GM23338 (cell line): ENCODE results near the gene CNTN5. TPM values are rescaled to one million over a fixed set of nuclear protein-coding genes. Genes with fewer than 3 reads are reported as not detected.

Experiments used
- ATAC-seq: fragments of 200-7000 bp; cut with Tn5 transposase; 3 replicates; pipeline ENCODE4 v1.9.1; 2020
- DNase-seq: peaks from one replicate; pipeline ENCODE4 v3.0.0-alpha.2; 2015; ENCODE audit warnings: low spot score
- H2AFZ ChIP-seq: fragments of 200-600 bp; sonication (generic); 2 replicates; pipeline ENCODE4 v1.8.0; 2016; ENCODE audit warnings: antibody characterized with exemption, mild to moderate bottlenecking, moderate library complexity
- H3F3A ChIP-seq: fragments of 200-600 bp; sonication (generic); replicated peaks from 2 replicates; pipeline ENCODE4 v1.8.0; 2017; ENCODE audit warnings: antibody characterized with exemption, mixed run types, low read depth
- H3K27ac ChIP-seq: fragments of 200-600 bp; sonication (generic); 2 replicates; pipeline ENCODE4 v1.6.1; 2016; ENCODE audit warnings: low read depth
- H3K27me3 ChIP-seq: fragments of 200-600 bp; sonication (generic); 2 replicates; pipeline ENCODE4 v1.8.0; 2016; ENCODE audit warnings: mild to moderate bottlenecking, mixed run types, moderate library complexity; ENCODE audit not compliant: insufficient read depth
- H3K36me3 ChIP-seq: fragments of 200-600 bp; sonication (generic); 2 replicates; pipeline ENCODE4 v1.8.0; 2016; ENCODE audit warnings: mild to moderate bottlenecking; ENCODE audit not compliant: insufficient read depth
- H3K4me1 ChIP-seq: fragments of 200-600 bp; sonication (generic); 2 replicates; pipeline ENCODE4 v1.8.0; 2016; ENCODE audit warnings: mild to moderate bottlenecking, moderate library complexity; ENCODE audit not compliant: insufficient read depth
- H3K4me2 ChIP-seq: fragments of 200-600 bp; sonication (generic); 2 replicates; pipeline ENCODE4 v1.7.1; 2017; ENCODE audit warnings: mixed run types
- H3K4me3 ChIP-seq: fragments of 200-600 bp; sonication (generic); 2 replicates; pipeline ENCODE4 v1.6.1; 2016; ENCODE audit warnings: mixed run types
- H3K79me2 ChIP-seq: fragments of 200-600 bp; sonication (generic); replicated peaks from 2 replicates; pipeline ENCODE4 v1.8.0; 2017; ENCODE audit warnings: mild to moderate bottlenecking; ENCODE audit not compliant: insufficient read depth
- H3K9me2 ChIP-seq: fragments of 200-600 bp; sonication (generic); 2 replicates; pipeline ENCODE4 v1.8.0; 2017; ENCODE audit not compliant: insufficient read depth
- H4K20me1 ChIP-seq: fragments of 200-600 bp; sonication (generic); replicated peaks from 2 replicates; pipeline ENCODE4 v1.8.0; 2017; ENCODE audit warnings: mild to moderate bottlenecking; ENCODE audit not compliant: insufficient read depth
- H3K27ac Mint-ChIP-seq: 2 replicates; pipeline ENCODE4 v1.8.0; 2020; ENCODE audit warnings: inconsistent platforms, mild to moderate bottlenecking, moderate library complexity, mixed read lengths
- H3K27me3 Mint-ChIP-seq: 3 replicates; pipeline ENCODE4 v1.8.0; 2022; ENCODE audit warnings: low read depth, mild to moderate bottlenecking, moderate library complexity, mixed read lengths, inconsistent platforms; ENCODE audit not compliant: insufficient read depth, poor library complexity
- H3K36me3 Mint-ChIP-seq: 3 replicates; pipeline ENCODE4 v1.8.0; 2021; ENCODE audit warnings: low read depth, mild to moderate bottlenecking, inconsistent platforms, moderate library complexity, mixed read lengths
- H3K4me1 Mint-ChIP-seq: 3 replicates; pipeline ENCODE4 v1.8.0; 2020; ENCODE audit warnings: mild to moderate bottlenecking, inconsistent platforms, mixed read lengths
- H3K4me3 Mint-ChIP-seq: 3 replicates; pipeline ENCODE4 v1.8.0; 2021; ENCODE audit warnings: moderate library complexity, mild to moderate bottlenecking, inconsistent platforms, mixed read lengths
- H3K9me3 Mint-ChIP-seq: 3 replicates; pipeline ENCODE4 v1.8.0; 2020; ENCODE audit warnings: moderate library complexity, mild to moderate bottlenecking, inconsistent platforms, mixed read lengths
- CREB1 ChIP-seq: fragments of 250-450 bp; sonication (Bioruptor Pico); IDR thresholded peaks from 2 replicates; pipeline ENCODE4 v1.5.0; 2020; ENCODE audit warnings: low read depth, mild to moderate bottlenecking, moderate library complexity
- CTCF ChIP-seq, 2 experiments: fragments of 200-600 bp in 1 of 2; sonication (generic) in 1 of 2; conservative IDR thresholded peaks; 2 replicates each; pipeline versions ENCODE4 v1.5.1 to v1.6.1; 2016 to 2017; ENCODE audit warnings: antibody characterized with exemption in 2 of 2, low read depth in 2 of 2, mild to moderate bottlenecking in 2 of 2, moderate library complexity in 1 of 2
- ETS1 ChIP-seq: IDR thresholded peaks from 2 replicates; pipeline ENCODE4 v1.6.1; 2016; ENCODE audit warnings: antibody characterized with exemption
- EZH2 ChIP-seq: fragments of 200-600 bp; sonication (generic); IDR thresholded peaks from one replicate; pipeline ENCODE4 v1.8.0; 2017; ENCODE audit warnings: antibody characterized with exemption, mild to moderate bottlenecking, low read depth; ENCODE audit not compliant: unreplicated experiment
- JUNB ChIP-seq: IDR thresholded peaks from one replicate; pipeline ENCODE4 v1.6.1; 2016; ENCODE audit warnings: antibody characterized with exemption; ENCODE audit not compliant: unreplicated experiment
- NANOG ChIP-seq: IDR thresholded peaks from 2 replicates; pipeline ENCODE4 v1.6.1; 2016; ENCODE audit warnings: antibody characterized with exemption, borderline replicate concordance
- POLR2AphosphoS5 ChIP-seq: IDR thresholded peaks from 2 replicates; pipeline ENCODE4 v1.6.1; 2016; ENCODE audit warnings: antibody characterized with exemption, low read depth
- REST ChIP-seq: IDR thresholded peaks from one replicate; pipeline ENCODE4 v1.6.1; 2018; ENCODE audit warnings: antibody characterized with exemption; ENCODE audit not compliant: unreplicated experiment
- STAT1 ChIP-seq: IDR thresholded peaks from one replicate; pipeline ENCODE4 v1.6.1; 2016; ENCODE audit warnings: antibody characterized with exemption; ENCODE audit not compliant: unreplicated experiment
- ZNF114 ChIP-seq: fragments of 250-450 bp; sonication (Bioruptor Pico); IDR thresholded peaks from 2 replicates; pipeline ENCODE4 v1.5.0; 2020; ENCODE audit warnings: mild to moderate bottlenecking, moderate library complexity
- ZNF462 ChIP-seq: fragments of 250-450 bp; sonication (Bioruptor Pico); IDR thresholded peaks from 2 replicates; pipeline ENCODE4 v1.5.0; 2020; ENCODE audit warnings: mild to moderate bottlenecking, moderate library complexity
- polyA plus RNA-seq: library from polyadenylated mRNA; unstranded; fragments of >200 nt; fragmentation: Nextera tagmentation; extraction: Ambion mirVana; gene quantifications from 2 replicates; pipeline ENCODE4 v1.2.1, GENCODE V29; 2016
- total RNA-seq: library from RNA; depleted of rRNA; stranded (reverse); fragments of >200 nt; shearing (Covaris generic); gene quantifications from 2 replicates; pipeline ENCODE4 v1.2.3, GENCODE V29; 2014

CNTN5 gene
- total and polyA plus RNA-seq, 2 experiments from 2014 or later, result not detected

GRCh38 chr11:99489581-99489980 lies 468.8 kb downstream of the CNTN5 start (continued):
- no peak for TF ChIP-seq CTCF (conservative IDR thresholded peaks at IDR 0.05; ENCODE audit: low read depth in 2 of 2)
- TF ChIP-seq REST, result no peak
- TF ChIP-seq JUNB, result no peak
- TF ChIP-seq NANOG, result no peak
- no peak for TF ChIP-seq STAT1
- TF ChIP-seq CREB1, result no peak

- Mint-ChIP-seq H3K4me1 (peaks cover 2% of the 10 kb centered on the region; the same call in 1 of the 3 replicates), H3K9me3 (no peaks in the 10 kb centered on the region), H3K36me3 (no peaks in the 10 kb centered on the region), H3K27me3 (no peaks in the 10 kb centered on the region), H3K4me3 (no peak overlapping the region), H3K27ac (no peak overlapping the region)
- no peaks in the 10 kb centered on the region for H4K20me1 ChIP-seq
- ATAC-seq (no peak), DNase-seq (no peak)
- H3K9me2 ChIP-seq, result peaks cover 8% of the 10 kb centered on the region; the same call in 1 of the 2 replicates
- H3K79me2 ChIP-seq, result no peaks in the 10 kb centered on the region
- no peaks in the 10 kb centered on the region for H3F3A ChIP-seq
- H2AFZ ChIP-seq, result no peak overlapping the region
- no peak overlapping the region for H3K4me3 ChIP-seq
- no peak overlapping the region for H3K27ac ChIP-seq
- no peak overlapping the region for H3K4me2 ChIP-seq
- TF ChIP-seq POLR2AphosphoS5 (no peak), NANOG (no peak), CTCF (conservative IDR thresholded peaks at IDR 0.05; ENCODE audit: low read depth in 2 of 2) (no peak), ZNF114 (CRISPR knock-in tag) (no peak), EZH2 (no peak), ZNF462 (CRISPR knock-in tag) (no peak), ETS1 (no peak)
- no peaks in the 10 kb centered on the region for H3K36me3 ChIP-seq
- H3K27me3 ChIP-seq, result no peaks in the 10 kb centered on the region
- H3K4me1 ChIP-seq, result no peaks in the 10 kb centered on the region
These were observed 473.3 kb downstream of the CNTN5 start for GRCh38 chr11:99494065-99494464.
